Cardiac muscle cell (in vitro differentiated cells and primary cell): ENCODE measurements around the gene COL27A1. TPM values are rescaled to one million over a fixed set of nuclear protein-coding genes. Genes with fewer than 3 reads are reported as not detected.

ENCODE experiments used
- DNase-seq, 2 donors: peaks; one replicate each; pipeline versions ENCODE4 v3.0.0 to v3.0.0-alpha.2; 2010 to 2017; ENCODE audit warnings: low read depth in 1 of 2, low spot score in 1 of 2
- H3K27ac ChIP-seq: fragments of 200-600 bp; sonication (generic); 2 replicates; pipeline ENCODE4 v1.5.1; 2016
- H3K27me3 ChIP-seq: fragments of 200-600 bp; sonication (generic); 2 replicates; pipeline ENCODE4 v1.6.0; 2016; ENCODE audit warnings: control low read depth
- H3K36me3 ChIP-seq: fragments of 200-600 bp; sonication (generic); 2 replicates; pipeline ENCODE4 v1.5.1; 2016; ENCODE audit warnings: control low read depth
- H3K4me1 ChIP-seq: fragments of 200-600 bp; sonication (generic); 2 replicates; pipeline ENCODE4 v1.8.1; 2017; ENCODE audit warnings: low read depth, mild to moderate bottlenecking, mixed run types
- H3K4me3 ChIP-seq: fragments of 200-600 bp; sonication (generic); 2 replicates; pipeline ENCODE4 v1.5.1; 2016; ENCODE audit warnings: mild to moderate bottlenecking
- H3K9me3 ChIP-seq: fragments of 200-600 bp; sonication (generic); 2 replicates; pipeline ENCODE4 v1.5.1; 2017; ENCODE audit warnings: low read depth, mild to moderate bottlenecking, control low read depth
- CTCF ChIP-seq: IDR thresholded peaks from 2 replicates; pipeline ENCODE4 v1.5.1; 2012; ENCODE audit warnings: low read depth, mild to moderate bottlenecking, low read length
- polyA plus RNA-seq: library from polyadenylated mRNA; unstranded; fragments of >200 nt; fragmentation: Nextera tagmentation; extraction: Ambion mirVana; gene quantifications from 2 replicates; pipeline ENCODE4 v1.2.1, GENCODE V29; 2016
- total RNA-seq: library from RNA; depleted of rRNA; stranded (reverse); fragments of >200 nt; gene quantifications from 2 replicates; pipeline ENCODE4 v1.2.3, GENCODE V29; 2016

COL27A1 gene
- total and polyA plus RNA-seq, 2 experiments from 2014 or later: 12.2 to 19.2 TPM

GRCh38 chr9:114143234-114143633, 12.1 kb upstream of the COL27A1 start:
- DNase-seq: no peak
- H3K27ac ChIP-seq: no peak overlapping the region
- no peaks in the 10 kb centered on the region for H3K36me3 ChIP-seq
- no peak overlapping the region for H3K4me3 ChIP-seq
- no peaks in the 10 kb centered on the region for H3K9me3 ChIP-seq
- H3K4me1 ChIP-seq: peaks cover 16% of the 10 kb centered on the region
- H3K27me3 ChIP-seq: no peaks in the 10 kb centered on the region
- no peak for TF ChIP-seq CTCF

DNA sequence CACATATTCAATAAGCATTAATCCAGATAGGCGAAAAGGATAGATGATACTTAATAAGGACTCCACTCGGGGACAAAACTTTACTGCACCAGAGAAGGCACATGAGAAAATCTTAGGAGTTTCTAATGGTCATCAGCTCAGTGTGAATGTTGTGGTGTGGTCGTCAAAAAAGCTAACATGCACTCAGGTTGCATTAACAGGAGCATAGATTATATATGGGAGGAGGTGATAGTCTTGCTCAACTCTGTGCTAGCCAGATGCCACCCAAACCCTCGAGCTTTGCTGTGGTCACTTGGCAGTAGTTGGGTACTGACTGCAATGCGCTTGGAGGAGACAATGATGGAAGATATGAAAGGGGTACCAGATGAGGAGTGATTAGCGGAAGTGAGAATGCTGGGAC, 8.6 kb upstream of the COL27A1 start:
- TF ChIP-seq CTCF: no peak
- H3K4me1 ChIP-seq: peaks cover 4% of the 10 kb centered on the region
- no peak for DNase-seq

GRCh38 chr9:114149181-114149580, 6.2 kb upstream of the COL27A1 start:
- H3K4me3 ChIP-seq: no peak overlapping the region
- H3K4me1 ChIP-seq: no peaks in the 10 kb centered on the region
- H3K9me3 ChIP-seq: no peaks in the 10 kb centered on the region
- peaks cover under 1% of the 10 kb centered on the region for H3K27me3 ChIP-seq
- H3K36me3 ChIP-seq: no peaks in the 10 kb centered on the region
- TF ChIP-seq CTCF: no peak
- DNase-seq: no peak
- H3K27ac ChIP-seq: no peak overlapping the region

More for the DNA sequence above, 8.6 kb upstream of the COL27A1 start:
- Histone ChIP-seq H3K9me3 (no peaks in the 10 kb centered on the region), H3K27me3 (no peaks in the 10 kb centered on the region), H3K27ac (no peak overlapping the region), H3K4me3 (no peak overlapping the region), H3K36me3 (no peaks in the 10 kb centered on the region)

DNA sequence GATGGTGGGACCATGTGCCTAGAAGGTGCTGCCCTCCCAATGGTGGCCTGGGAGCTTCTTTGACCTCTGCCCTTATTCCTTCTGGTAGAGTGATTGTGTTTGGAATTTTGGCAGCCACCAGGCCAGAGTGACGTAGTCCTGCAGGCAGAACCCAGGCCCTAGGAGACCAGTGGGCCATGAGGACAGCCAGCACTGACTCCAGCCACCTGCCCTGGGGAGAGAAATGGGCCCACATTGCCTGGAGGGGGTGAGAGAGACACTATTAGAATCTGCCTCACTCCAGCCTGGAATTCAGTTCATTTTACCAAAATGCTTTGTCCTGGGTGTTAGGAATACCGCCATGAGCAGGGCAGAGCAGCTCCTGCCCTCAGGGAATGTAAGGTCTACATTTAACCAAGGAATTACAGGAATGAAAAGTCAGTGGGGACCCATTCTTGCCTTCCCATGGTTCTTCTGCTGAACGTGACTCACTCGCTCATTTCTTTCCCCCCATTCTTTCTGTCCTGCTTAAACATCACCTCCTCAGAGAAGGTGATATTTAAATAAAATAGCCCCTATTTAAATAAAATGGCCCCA, 5.5 kb upstream of the COL27A1 start:
- peaks cover 7% of the 10 kb centered on the region for H3K27me3 ChIP-seq
- H3K4me1 ChIP-seq: no peaks in the 10 kb centered on the region
- TF ChIP-seq CTCF: no peak
- H3K9me3 ChIP-seq: no peaks in the 10 kb centered on the region
- H3K36me3 ChIP-seq: no peaks in the 10 kb centered on the region
- no peak for DNase-seq
- no peak overlapping the region for H3K4me3 ChIP-seq
- no peak overlapping the region for H3K27ac ChIP-seq

DNA sequence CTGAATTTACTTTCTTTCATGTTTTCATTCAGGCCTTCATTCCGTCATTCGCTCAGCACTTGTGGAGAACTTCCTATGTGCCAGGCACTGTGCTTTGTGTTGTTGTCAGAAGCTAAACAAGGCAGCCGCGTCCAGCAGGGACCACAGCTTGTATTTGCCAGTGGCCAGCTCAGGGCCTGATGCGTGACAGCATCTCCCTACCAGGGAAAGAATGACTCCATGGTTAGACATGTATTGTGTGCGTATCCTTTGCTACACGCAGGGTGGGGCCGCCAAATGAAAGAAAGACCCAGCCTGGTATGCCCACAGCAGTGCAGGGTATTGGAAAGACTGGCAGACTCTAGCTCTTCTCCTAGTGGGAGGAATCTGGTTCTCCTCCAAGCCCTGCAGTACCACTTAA, 4.7 kb upstream of the COL27A1 start:
- no peaks in the 10 kb centered on the region for H3K36me3 ChIP-seq
- H3K4me3 ChIP-seq: no peak overlapping the region
- H3K9me3 ChIP-seq: no peaks in the 10 kb centered on the region
- peaks cover 10% of the 10 kb centered on the region for H3K27me3 ChIP-seq
- H3K4me1 ChIP-seq: no peaks in the 10 kb centered on the region
- TF ChIP-seq CTCF: no peak
- no peak overlapping the region for H3K27ac ChIP-seq
- DNase-seq: no peak

- no peak for TF ChIP-seq CTCF
- DNase-seq: no peak
- Histone ChIP-seq H3K27me3 (peaks cover 10% of the 10 kb centered on the region), H3K9me3 (no peaks in the 10 kb centered on the region), H3K27ac (no peak overlapping the region), H3K36me3 (no peaks in the 10 kb centered on the region), H3K4me3 (no peak overlapping the region), H3K4me1 (no peaks in the 10 kb centered on the region)
Measured at GRCh38 chr9:114151426-114151956, 3.8 kb upstream of the COL27A1 start.
